Activated CD4-positive, alpha-beta T cell treated with anti-CD3 and anti-CD28 coated beads for 36 hours (primary cell): ENCODE data around the gene SMCO1. TPM values are rescaled to one million over a fixed set of nuclear protein-coding genes. Genes with fewer than 3 reads are reported as not detected.
"Not testable (repeated sequence)": the region's sequence is repeated elsewhere in the genome, so short reads cannot be mapped to it uniquely, and the experiment has no call there.

ENCODE experiments used
- ATAC-seq: fragments of 200-7000 bp; cut with Tn5 transposase; one replicate; pipeline ENCODE4 v1.10.0; 2021; ENCODE audit warnings: mild to moderate bottlenecking, moderate library complexity
- CTCF ChIA-PET: fragments of 350-600 bp; sonication (Branson Sonifier 250); formaldehyde crosslinking; loops from one replicate; lab custom pipeline; 2021; ENCODE audit warnings: antibody characterized with exemption; lab: Charles Lee
- POLR2A ChIA-PET: fragments of 350-600 bp; sonication (Branson Sonifier 250); formaldehyde crosslinking; loops from one replicate; lab custom pipeline; 2021; ENCODE audit warnings: antibody characterized with exemption, inconsistent platforms; lab: Charles Lee
- DNase-seq: peaks from one replicate; pipeline ENCODE4 v3.0.0-alpha.2; 2020
- H3K27ac Mint-ChIP-seq: one replicate; pipeline ENCODE4 v1.8.0; 2021; ENCODE audit warnings: mixed read lengths
- H3K27me3 Mint-ChIP-seq: one replicate; pipeline ENCODE4 v1.8.0; 2021; ENCODE audit warnings: mixed read lengths
- H3K36me3 Mint-ChIP-seq: one replicate; pipeline ENCODE4 v1.8.0; 2021; ENCODE audit warnings: low read depth, mixed read lengths
- H3K4me1 Mint-ChIP-seq: one replicate; pipeline ENCODE4 v1.8.0; 2021; ENCODE audit warnings: mixed read lengths
- H3K4me3 Mint-ChIP-seq: one replicate; pipeline ENCODE4 v1.8.0; 2021; ENCODE audit warnings: mild to moderate bottlenecking, moderate library complexity, mixed read lengths
- H3K9me3 Mint-ChIP-seq: one replicate; pipeline ENCODE4 v1.8.0; 2021; ENCODE audit warnings: low read depth, mixed read lengths
- intact Hi-C, 2 experiments: fragments of 100-400 bp; cut with DNase I in 1 of 2; cut with micrococcal nuclease in 1 of 2; formaldehyde crosslinking; loops; one replicate each; pipeline versions ENCODE4 v1.14.2 to v1.15.1; 2022 to 2024; cut with DNase I, micrococcal nuclease
- total RNA-seq, 2 experiments: library from RNA; stranded (reverse); gene quantifications; one replicate each; pipeline ENCODE4 v1.2.3, GENCODE V29; 2021

SMCO1 gene
- total RNA-seq, 2 experiments from 2014 or later: not detected

DNA sequence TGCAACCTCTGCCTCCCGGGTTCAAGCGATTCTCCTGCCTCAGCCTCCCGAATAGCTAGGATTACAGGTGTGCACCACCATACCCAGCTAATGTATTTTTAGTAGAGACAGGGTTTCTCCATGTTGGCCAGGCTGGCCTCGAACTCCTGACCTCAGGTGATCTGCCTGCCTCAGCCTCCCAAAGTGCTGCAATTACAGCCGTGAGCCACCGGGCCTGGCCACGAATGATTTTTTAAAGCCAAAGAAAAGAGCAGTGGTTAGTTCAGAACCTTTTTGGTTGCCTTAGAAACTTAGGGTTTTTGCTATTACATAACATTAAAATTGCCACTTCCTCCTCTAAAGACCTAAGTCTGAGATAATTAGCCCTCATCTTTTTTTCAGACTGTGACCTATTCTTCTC lies 57.7 kb downstream of the SMCO1 start:
- H3K9me3 Mint-ChIP-seq, H3K36me3 Mint-ChIP-seq, H3K27ac Mint-ChIP-seq, H3K4me3 Mint-ChIP-seq, H3K27me3 Mint-ChIP-seq, ATAC-seq, intact Hi-C loops: not testable (repeated sequence)
- ChIA-PET CTCF (interaction anchor here (0.7 to 1.2 kb wide), 3 partner anchors 25 to 93 kb away, joined by 3 to 4 read pairs (median 4); partner anchors contain the start of gene UBXN7), POLR2A (interaction anchor here (0.6 kb wide), 1 partner anchor 44 kb away, joined by 3 read pairs; no protein-coding TSS in a partner anchor)
- peak; percentile 21 for DNase-seq
- peaks cover 11% of the 10 kb centered on the region for H3K4me1 Mint-ChIP-seq

Other genes with a start within 250 kb of the SMCO1 start
- 10 to 100 TPM; 41.8 to 47.1 TPM for gene PCYT1A, start 227.6 kb downstream of the SMCO1 start, total RNA-seq
- gene DYNLT2B, start 197.1 kb downstream of the SMCO1 start, total RNA-seq: 10 to 100 TPM in 1 of 2 experiments, 1 to 10 TPM in 1; 7.3 to 16.3 TPM
- gene TM4SF19, start 177.0 kb downstream of the SMCO1 start, total RNA-seq: not detected
- gene UBXN7, start 82.9 kb downstream of the SMCO1 start, total RNA-seq: 100 to 1,000 TPM in 1 of 2 experiments, 10 to 100 TPM in 1; 67.2 to 102 TPM
- gene RNF168, start 11.6 kb downstream of the SMCO1 start, total RNA-seq: 10 to 100 TPM; 20.8 to 21.8 TPM
- 10 to 100 TPM; 12.8 to 21.4 TPM for gene WDR53, start 53.2 kb upstream of the SMCO1 start, total RNA-seq
- 10 to 100 TPM; 12.7 to 16.2 TPM for gene FBXO45, start 53.3 kb upstream of the SMCO1 start, total RNA-seq
- gene NRROS, start 124.3 kb upstream of the SMCO1 start, total RNA-seq: 10 to 100 TPM; 19.6 to 19.7 TPM
- gene CEP19, start 196.9 kb upstream of the SMCO1 start, total RNA-seq: 1 to 10 TPM; 4.7 to 5.6 TPM
- 10 to 100 TPM; 37.8 to 42.2 TPM for gene PIGX, start 197.0 kb upstream of the SMCO1 start, total RNA-seq
- gene PAK2, start 224.5 kb upstream of the SMCO1 start, total RNA-seq: 10 to 100 TPM; 57.6 to 82.2 TPM